Measurements from ENCODE around the gene MCU.
"Not testable (repeated sequence)": the region's sequence is repeated elsewhere in the genome, so short reads cannot be mapped to it uniquely, and the experiment has no call there.

MCU gene

DNA sequence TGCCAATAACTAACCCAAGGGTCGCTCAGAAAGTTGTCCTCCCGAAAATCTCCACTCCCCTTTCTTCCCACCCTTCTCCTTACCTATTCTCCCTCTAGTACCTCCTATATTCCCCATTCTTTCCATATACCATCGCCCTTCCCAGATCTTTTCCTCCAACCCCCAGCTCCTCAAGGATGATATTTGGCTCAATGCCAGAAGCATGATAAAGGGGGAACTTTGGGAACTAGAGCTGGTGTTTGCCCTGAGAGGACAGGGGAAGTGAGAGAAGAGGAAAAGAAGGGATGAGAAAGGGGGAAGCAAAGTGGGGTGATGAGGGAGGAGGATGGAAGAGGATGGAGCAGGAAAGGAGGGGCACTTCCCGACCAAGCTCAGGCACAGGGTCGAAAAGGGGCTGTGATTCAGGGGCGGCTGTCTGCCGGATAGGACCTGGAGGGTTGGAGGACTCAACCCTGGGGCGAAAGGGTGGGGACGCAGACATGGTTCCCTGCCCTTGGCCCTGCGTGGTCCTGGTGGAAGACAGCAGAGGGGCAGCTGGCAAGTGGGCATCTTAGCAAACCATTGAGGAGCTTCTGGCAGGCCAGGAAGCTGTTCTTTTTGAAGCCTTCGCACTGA lies 203.4 kb downstream of the MCU start:
- Histone ChIP-seq H3K27me3 (ENCODE audit: control insufficient read depth in 1 of 2, insufficient read depth in 2 of 2, low read length in 2 of 2) (peaks cover 0 to 3% of the 10 kb centered on the region in 2 donors), H3K27ac (ENCODE audit: low read length) (no peak overlapping the region), H3K4me1 (ENCODE audit: control insufficient read depth, insufficient read depth, low read length) (no peaks in the 10 kb centered on the region), H3K9ac (ENCODE audit: low read length in 2 of 2) (no peak overlapping the region), H3K4me3 (ENCODE audit: low read length in 2 of 2) (no peak overlapping the region), H3K9me3 (ENCODE audit: control insufficient read depth in 2 of 2, low read length in 2 of 2) (no peaks in the 10 kb centered on the region), H3K36me3 (ENCODE audit: control insufficient read depth in 2 of 2, insufficient read depth in 2 of 2, low read length in 2 of 2) (no peaks in the 10 kb centered on the region)

DNA sequence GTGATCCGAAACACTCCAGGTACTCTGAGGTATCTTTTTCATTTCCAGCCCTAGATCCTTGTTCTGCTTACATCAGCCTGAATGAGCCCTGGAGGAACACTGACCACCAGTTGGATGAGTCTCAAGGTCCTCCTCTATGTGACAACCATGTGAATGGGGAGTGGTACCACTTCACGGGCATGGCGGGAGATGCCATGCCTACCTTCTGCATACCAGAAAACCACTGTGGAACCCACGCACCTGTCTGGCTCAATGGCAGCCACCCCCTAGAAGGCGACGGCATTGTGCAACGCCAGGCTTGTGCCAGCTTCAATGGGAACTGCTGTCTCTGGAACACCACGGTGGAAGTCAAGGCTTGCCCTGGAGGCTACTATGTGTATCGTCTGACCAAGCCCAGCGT lies 206.7 kb downstream of the MCU start:
- Histone ChIP-seq H3K4me1 (ENCODE audit: control insufficient read depth, insufficient read depth, low read length) (no peaks in the 10 kb centered on the region), H3K36me3 (ENCODE audit: control insufficient read depth in 2 of 2, insufficient read depth in 2 of 2, low read length in 2 of 2) (no peaks in the 10 kb centered on the region), H3K27me3 (ENCODE audit: control insufficient read depth in 1 of 2, insufficient read depth in 2 of 2, low read length in 2 of 2) (peaks cover 0 to 3% of the 10 kb centered on the region in 2 donors), H3K4me3 (ENCODE audit: low read length in 2 of 2) (no peak overlapping the region), H3K9me3 (ENCODE audit: control insufficient read depth in 2 of 2, low read length in 2 of 2) (no peaks in the 10 kb centered on the region), H3K27ac (ENCODE audit: low read length) (no peak overlapping the region), H3K9ac (ENCODE audit: low read length in 2 of 2) (no peak overlapping the region)

DNA sequence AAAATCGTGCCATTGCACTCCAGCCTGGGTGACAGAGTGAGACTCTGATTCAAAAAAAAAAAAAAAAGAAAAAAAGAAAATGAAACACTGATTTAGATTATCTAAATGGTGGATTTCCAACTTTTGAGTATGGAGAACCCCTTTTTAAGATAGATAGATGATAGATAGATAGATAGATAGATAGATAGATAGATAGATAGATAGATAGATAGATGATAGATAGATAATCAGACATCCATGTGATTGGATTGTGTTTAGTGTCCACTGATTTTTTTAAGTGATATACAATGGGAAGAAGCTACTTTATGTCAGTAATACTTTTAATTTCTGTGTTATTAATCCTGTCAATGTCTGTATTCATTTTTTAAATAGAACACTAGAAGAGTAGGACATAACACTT lies 207.6 kb downstream of the MCU start:
- Histone ChIP-seq H3K9me3 (ENCODE audit: control insufficient read depth in 2 of 2, low read length in 2 of 2) (no peaks in the 10 kb centered on the region), H3K4me3 (ENCODE audit: low read length in 2 of 2) (no peak overlapping the region), H3K9ac (ENCODE audit: low read length in 2 of 2) (no peak overlapping the region), H3K27me3 (ENCODE audit: control insufficient read depth in 1 of 2, insufficient read depth in 2 of 2, low read length in 2 of 2) (peaks cover 0 to 3% of the 10 kb centered on the region in 2 donors), H3K27ac (ENCODE audit: low read length) (no peak overlapping the region), H3K4me1 (ENCODE audit: control insufficient read depth, insufficient read depth, low read length) (no peaks in the 10 kb centered on the region), H3K36me3 (ENCODE audit: control insufficient read depth in 2 of 2, insufficient read depth in 2 of 2, low read length in 2 of 2) (no peaks in the 10 kb centered on the region)

- not testable (repeated sequence) for H3K9ac ChIP-seq (ENCODE audit: low read length in 2 of 2); H3K4me1 ChIP-seq (ENCODE audit: control insufficient read depth, insufficient read depth, low read length); H3K4me3 ChIP-seq (ENCODE audit: low read length in 2 of 2); H3K36me3 ChIP-seq (ENCODE audit: control insufficient read depth in 2 of 2, insufficient read depth in 2 of 2, low read length in 2 of 2); H3K9me3 ChIP-seq (ENCODE audit: control insufficient read depth in 2 of 2, low read length in 2 of 2); H3K27ac ChIP-seq (ENCODE audit: low read length); H3K27me3 ChIP-seq (ENCODE audit: control insufficient read depth in 1 of 2, insufficient read depth in 2 of 2, low read length in 2 of 2)
These were observed 212.1 kb downstream of the MCU start for GRCh38 chr10:72903941-72904446.

DNA sequence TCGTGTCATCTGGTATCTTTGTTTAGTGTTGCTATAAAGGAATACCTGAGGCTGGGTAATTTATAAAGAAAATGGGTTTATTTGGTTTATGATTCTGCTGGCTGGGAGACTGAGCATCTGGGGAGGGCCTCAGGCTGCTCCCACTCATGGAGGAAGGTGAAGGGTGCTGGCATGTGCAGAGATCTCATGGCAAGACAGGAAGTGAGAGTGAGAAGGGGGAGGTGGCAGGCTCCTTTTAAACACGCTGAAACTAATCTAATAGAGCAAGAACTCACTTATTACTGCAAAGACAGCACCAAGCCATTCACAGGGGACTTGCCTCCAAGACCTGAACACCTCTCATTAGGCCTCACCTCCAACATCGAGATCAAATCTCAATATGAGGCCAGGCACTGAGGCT lies 212.9 kb downstream of the MCU start:
- Histone ChIP-seq H3K9me3 (ENCODE audit: control insufficient read depth in 2 of 2, low read length in 2 of 2) (no peaks in the 10 kb centered on the region), H3K27me3 (ENCODE audit: control insufficient read depth in 1 of 2, insufficient read depth in 2 of 2, low read length in 2 of 2) (peaks cover 0 to 3% of the 10 kb centered on the region in 2 donors), H3K27ac (ENCODE audit: low read length) (no peak overlapping the region), H3K36me3 (ENCODE audit: control insufficient read depth in 2 of 2, insufficient read depth in 2 of 2, low read length in 2 of 2) (no peaks in the 10 kb centered on the region), H3K4me1 (ENCODE audit: control insufficient read depth, insufficient read depth, low read length) (no peaks in the 10 kb centered on the region), H3K4me3 (ENCODE audit: low read length in 2 of 2) (no peak overlapping the region), H3K9ac (ENCODE audit: low read length in 2 of 2) (no peak overlapping the region)

GRCh38 chr10:72906446-72906845 lies 214.5 kb downstream of the MCU start:
- Histone ChIP-seq H3K27ac (ENCODE audit: low read length) (no peak overlapping the region), H3K36me3 (ENCODE audit: control insufficient read depth in 2 of 2, insufficient read depth in 2 of 2, low read length in 2 of 2) (no peaks in the 10 kb centered on the region), H3K9me3 (ENCODE audit: control insufficient read depth in 2 of 2, low read length in 2 of 2) (no peaks in the 10 kb centered on the region), H3K9ac (ENCODE audit: low read length in 2 of 2) (no peak overlapping the region), H3K27me3 (ENCODE audit: control insufficient read depth in 1 of 2, insufficient read depth in 2 of 2, low read length in 2 of 2) (no peaks in the 10 kb centered on the region), H3K4me1 (ENCODE audit: control insufficient read depth, insufficient read depth, low read length) (no peaks in the 10 kb centered on the region), H3K4me3 (ENCODE audit: low read length in 2 of 2) (no peak overlapping the region)

GRCh38 chr10:72910705-72911104 lies 218.8 kb downstream of the MCU start:
- H3K9me3 ChIP-seq (ENCODE audit: control insufficient read depth in 2 of 2, low read length in 2 of 2) = no peaks in the 10 kb centered on the region
- no peaks in the 10 kb centered on the region for H3K4me1 ChIP-seq (ENCODE audit: control insufficient read depth, insufficient read depth, low read length)
- H3K27ac ChIP-seq (ENCODE audit: low read length) = no peak overlapping the region
- no peak overlapping the region for H3K9ac ChIP-seq (ENCODE audit: low read length in 2 of 2)
- no peak overlapping the region for H3K4me3 ChIP-seq (ENCODE audit: low read length in 2 of 2)
- no peaks in the 10 kb centered on the region for H3K27me3 ChIP-seq (ENCODE audit: control insufficient read depth in 1 of 2, insufficient read depth in 2 of 2, low read length in 2 of 2)
- no peaks in the 10 kb centered on the region for H3K36me3 ChIP-seq (ENCODE audit: control insufficient read depth in 2 of 2, insufficient read depth in 2 of 2, low read length in 2 of 2)

DNA sequence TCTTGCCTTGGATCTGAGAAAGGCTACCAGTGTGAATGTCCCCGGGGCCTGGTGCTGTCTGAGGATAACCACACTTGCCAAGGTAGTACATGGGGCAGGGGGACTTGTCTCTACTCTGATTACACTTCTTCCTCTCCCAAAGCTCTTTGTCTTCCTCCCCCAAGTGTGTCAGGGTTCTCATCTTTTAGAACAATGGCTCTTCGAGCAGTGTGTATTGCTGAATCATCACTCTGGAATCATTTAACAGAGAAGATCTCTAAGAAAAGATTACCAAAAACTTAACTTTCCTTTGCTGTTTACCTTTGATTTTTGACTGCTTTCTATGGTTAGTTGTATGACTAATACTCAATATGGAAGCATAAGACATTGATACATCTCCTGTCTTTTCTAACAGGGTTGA lies 219.8 kb downstream of the MCU start:
- Histone ChIP-seq H3K27ac (ENCODE audit: low read length) (no peak overlapping the region), H3K36me3 (ENCODE audit: control insufficient read depth in 2 of 2, insufficient read depth in 2 of 2, low read length in 2 of 2) (no peaks in the 10 kb centered on the region), H3K27me3 (ENCODE audit: control insufficient read depth in 1 of 2, insufficient read depth in 2 of 2, low read length in 2 of 2) (no peaks in the 10 kb centered on the region), H3K4me3 (ENCODE audit: low read length in 2 of 2) (no peak overlapping the region), H3K9ac (ENCODE audit: low read length in 2 of 2) (no peak overlapping the region), H3K9me3 (ENCODE audit: control insufficient read depth in 2 of 2, low read length in 2 of 2) (no peaks in the 10 kb centered on the region), H3K4me1 (ENCODE audit: control insufficient read depth, insufficient read depth, low read length) (no peaks in the 10 kb centered on the region)

- H3K27ac ChIP-seq (ENCODE audit: low read length) = no peak overlapping the region
- no peak overlapping the region for H3K4me3 ChIP-seq (ENCODE audit: low read length in 2 of 2)
- no peak overlapping the region for H3K9ac ChIP-seq (ENCODE audit: low read length in 2 of 2)
- H3K4me1 ChIP-seq (ENCODE audit: control insufficient read depth, insufficient read depth, low read length) = no peaks in the 10 kb centered on the region
- no peaks in the 10 kb centered on the region for H3K36me3 ChIP-seq (ENCODE audit: control insufficient read depth in 2 of 2, insufficient read depth in 2 of 2, low read length in 2 of 2)
- H3K27me3 ChIP-seq (ENCODE audit: control insufficient read depth in 1 of 2, insufficient read depth in 2 of 2, low read length in 2 of 2) = no peaks in the 10 kb centered on the region
- H3K9me3 ChIP-seq (ENCODE audit: control insufficient read depth in 2 of 2, low read length in 2 of 2) = no peaks in the 10 kb centered on the region
These were observed 220.8 kb downstream of the MCU start for GRCh38 chr10:72912736-72913135.

DNA sequence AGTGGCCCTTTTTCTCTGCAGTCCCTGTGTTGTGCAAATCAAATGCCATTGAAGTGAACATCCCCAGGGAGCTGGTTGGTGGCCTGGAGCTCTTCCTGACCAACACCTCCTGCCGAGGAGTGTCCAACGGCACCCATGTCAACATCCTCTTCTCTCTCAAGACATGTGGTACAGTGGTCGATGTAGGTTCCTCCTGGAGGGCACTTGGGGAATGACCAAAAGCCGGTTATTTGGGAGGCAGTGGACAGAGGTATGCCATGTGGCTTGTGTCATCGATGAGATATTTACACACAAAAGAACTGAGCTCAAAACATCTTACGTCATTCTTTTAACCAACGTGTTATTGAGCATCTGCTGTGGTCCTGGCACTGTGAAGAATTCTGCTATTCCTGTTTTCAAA lies 221.3 kb downstream of the MCU start:
- H3K4me1 ChIP-seq (ENCODE audit: control insufficient read depth, insufficient read depth, low read length) = no peaks in the 10 kb centered on the region
- no peak overlapping the region for H3K4me3 ChIP-seq (ENCODE audit: low read length in 2 of 2)
- no peaks in the 10 kb centered on the region for H3K9me3 ChIP-seq (ENCODE audit: control insufficient read depth in 2 of 2, low read length in 2 of 2)
- no peaks in the 10 kb centered on the region for H3K36me3 ChIP-seq (ENCODE audit: control insufficient read depth in 2 of 2, insufficient read depth in 2 of 2, low read length in 2 of 2)
- no peaks in the 10 kb centered on the region for H3K27me3 ChIP-seq (ENCODE audit: control insufficient read depth in 1 of 2, insufficient read depth in 2 of 2, low read length in 2 of 2)
- no peak overlapping the region for H3K9ac ChIP-seq (ENCODE audit: low read length in 2 of 2)
- no peak overlapping the region for H3K27ac ChIP-seq (ENCODE audit: low read length)

GRCh38 chr10:72917201-72917600 lies 225.3 kb downstream of the MCU start:
- H3K27ac ChIP-seq (ENCODE audit: low read length); H3K4me3 ChIP-seq (ENCODE audit: low read length in 2 of 2); H3K9ac ChIP-seq (ENCODE audit: low read length in 2 of 2); H3K4me1 ChIP-seq (ENCODE audit: control insufficient read depth, insufficient read depth, low read length); H3K9me3 ChIP-seq (ENCODE audit: control insufficient read depth in 2 of 2, low read length in 2 of 2); H3K27me3 ChIP-seq (ENCODE audit: control insufficient read depth in 1 of 2, insufficient read depth in 2 of 2, low read length in 2 of 2); H3K36me3 ChIP-seq (ENCODE audit: control insufficient read depth in 2 of 2, insufficient read depth in 2 of 2, low read length in 2 of 2): not testable (repeated sequence)

Data from stomach smooth muscle (tissue), 2 donors.